ENCODE measurements around the gene NTF4.
"Not testable (repeated sequence)": the region's sequence is repeated elsewhere in the genome, so short reads cannot be mapped to it uniquely, and the experiment has no call there.

The NTF4 gene

GRCh38 chr19:49056902-49057596 is 7.6 kb downstream of the NTF4 start:
- DNase-seq (ENCODE audit: low read depth): not testable (repeated sequence)

GRCh38 chr19:49056101-49056901 is 8.3 kb downstream of the NTF4 start:
- DNase-seq (ENCODE audit: low read depth): peak; percentile 24

- not testable (repeated sequence) for DNase-seq (ENCODE audit: low read depth)
Observed at GRCh38 chr19:49050376-49051033, 14.1 kb downstream of the NTF4 start.

GRCh38 chr19:49049834-49050233 is 14.8 kb downstream of the NTF4 start:
- DNase-seq (ENCODE audit: low read depth): not testable (repeated sequence)

GRCh38 chr19:49049011-49049410 is 15.6 kb downstream of the NTF4 start, which contains the start of gene CGB8:
CGB8 (minus strand) TSS chr19:49049111; CDS start chr19:49048739, 372 bp downstream.
- DNase-seq (ENCODE audit: low read depth): not testable (repeated sequence)

GRCh38 chr19:49043548-49043947 is 21.1 kb downstream of the NTF4 start, which contains the start of gene CGB5:
CGB5 (plus strand) TSS chr19:49043848; CDS start chr19:49044210, 362 bp downstream.
- DNase-seq (ENCODE audit: low read depth): not testable (repeated sequence)

GRCh38 chr19:49042666-49043065 is 22.0 kb downstream of the NTF4 start:
- DNase-seq (ENCODE audit: low read depth): not testable (repeated sequence)

GRCh38 chr19:49042177-49042576 is 22.4 kb downstream of the NTF4 start:
- DNase-seq (ENCODE audit: low read depth): no peak

- not testable (repeated sequence) for DNase-seq (ENCODE audit: low read depth)
Observed at GRCh38 chr19:49039736-49040135, 24.9 kb downstream of the NTF4 start.

- DNase-seq (ENCODE audit: low read depth): not testable (repeated sequence)
Observed at GRCh38 chr19:49038557-49039276, 25.9 kb downstream of the NTF4 start.

- not testable (repeated sequence) for DNase-seq (ENCODE audit: low read depth)
Observed at GRCh38 chr19:49038111-49038510, 26.5 kb downstream of the NTF4 start.

GRCh38 chr19:49036815-49037214 is 27.8 kb downstream of the NTF4 start, which contains the start of gene CGB1:
CGB1 (minus strand) TSS chr19:49036895; CDS start chr19:49036711, 184 bp downstream.
- DNase-seq (ENCODE audit: low read depth): not testable (repeated sequence)

GRCh38 chr19:49031642-49032301 is 32.8 kb downstream of the NTF4 start, which contains the start of gene CGB2:
CGB2 (plus strand) TSS chr19:49031890; CDS start chr19:49032096, 206 bp downstream.
- DNase-seq (ENCODE audit: low read depth): not testable (repeated sequence)

GRCh38 chr19:49030323-49030722 is 34.3 kb downstream of the NTF4 start:
- DNase-seq (ENCODE audit: low read depth): not testable (repeated sequence)

- DNase-seq (ENCODE audit: low read depth): not testable (repeated sequence)
Observed at GRCh38 chr19:49029749-49030148, 34.9 kb downstream of the NTF4 start.

- DNase-seq (ENCODE audit: low read depth): not testable (repeated sequence)
Observed at GRCh38 chr19:49028686-49029085, 35.9 kb downstream of the NTF4 start.

- not testable (repeated sequence) for DNase-seq (ENCODE audit: low read depth)
Observed at GRCh38 chr19:49025599-49025998, 39.0 kb downstream of the NTF4 start.

GRCh38 chr19:49025088-49025487 is 39.5 kb downstream of the NTF4 start:
- DNase-seq (ENCODE audit: low read depth): not testable (repeated sequence)

- DNase-seq (ENCODE audit: low read depth): not testable (repeated sequence)
Observed at GRCh38 chr19:49024233-49024632, 40.4 kb downstream of the NTF4 start, which contains the start of gene CGB3. CGB3 (minus strand) TSS chr19:49024333; CDS start chr19:49023971, 362 bp downstream.

- DNase-seq (ENCODE audit: low read depth): no peak
Observed at GRCh38 chr19:49022116-49022515, 42.5 kb downstream of the NTF4 start.

Measured in stimulated activated CD4-positive, alpha-beta T cell treated with anti-CD3 and anti-CD28 coated beads, Interleukin-2, amount 100 ng/mL, for 4 hours (primary cell).